ENCODE measurements around the gene DKK2. TPM values are rescaled to one million over a fixed set of nuclear protein-coding genes. Genes with fewer than 3 reads are reported as not detected.

Gene DKK2
- polyA plus RNA-seq, 2 of the 4 experiments (the other 2 are of a cell fraction): not detected

DNA sequence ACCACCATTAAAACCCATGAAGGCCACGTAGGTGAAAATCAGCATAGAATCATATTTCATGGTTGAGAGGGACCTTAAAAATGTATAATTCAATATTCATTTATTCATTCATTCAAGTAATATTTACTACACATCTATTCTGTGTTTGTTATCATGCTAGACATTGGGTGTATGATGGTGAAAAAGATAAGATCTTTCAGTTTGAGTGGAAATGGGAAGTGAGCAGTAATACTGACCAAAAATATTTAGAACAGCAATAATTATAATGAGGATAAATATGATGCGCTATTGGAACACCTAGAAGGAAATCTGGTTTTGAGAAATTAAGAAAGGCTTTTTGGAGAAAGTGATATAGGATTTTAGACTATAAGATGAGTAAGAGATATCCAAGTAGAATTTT, 28.0 kb downstream of the DKK2 start:
- WGBS (ENCODE audit: missing lambda C conversion rate): 52% methylated on average over 2 of the region's 2 CpGs
- DNase-seq (ENCODE audit: low read depth in 1 of 2, low spot score in 1 of 2) (no peak), FAIRE-seq (no peak), ATAC-seq (no peak)
- Histone ChIP-seq H3K4me2 (no peak overlapping the region), H3K4me3 (no peak overlapping the region), H3K9me3 (no peaks in the 10 kb centered on the region), H3K27ac (no peak overlapping the region), H3K4me1 (no peaks in the 10 kb centered on the region)
- ChIA-PET POLR2A (no interaction called here), CTCF (no interaction called here)
- no peak for TF ChIP-seq RARB (CRISPR knock-in tag; IDR thresholded peaks at IDR 0.05)

DNA sequence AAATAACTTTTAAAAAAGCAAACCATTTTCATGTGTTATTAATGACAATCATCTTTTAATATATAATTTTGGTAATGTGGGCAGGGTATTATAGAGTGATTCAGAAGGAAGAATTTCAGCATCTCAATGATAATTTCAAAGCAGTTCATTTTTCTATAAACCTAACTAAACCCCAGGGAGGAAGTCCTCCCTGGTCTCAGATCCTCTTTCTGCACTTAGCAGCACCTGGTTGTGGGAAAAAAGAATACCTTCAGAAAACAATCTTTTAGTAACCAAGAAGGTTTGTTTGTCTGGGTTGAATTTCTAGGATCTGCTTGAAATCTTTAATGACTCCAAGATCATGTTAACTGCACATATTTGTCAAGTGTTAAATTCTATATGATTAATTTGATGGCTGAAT, 29.9 kb downstream of the DKK2 start:
- no peak overlapping the region for H3K4me2 ChIP-seq
- ATAC-seq (no peak), FAIRE-seq (no peak), DNase-seq (ENCODE audit: low read depth in 1 of 2, low spot score in 1 of 2) (no peak)
- no peaks in the 10 kb centered on the region for H3K9me3 ChIP-seq
- no peak overlapping the region for H3K27ac ChIP-seq
- ChIA-PET POLR2A (no interaction called here), CTCF (no interaction called here)
- no peaks in the 10 kb centered on the region for H3K4me1 ChIP-seq
- TF ChIP-seq, protein P1, sequence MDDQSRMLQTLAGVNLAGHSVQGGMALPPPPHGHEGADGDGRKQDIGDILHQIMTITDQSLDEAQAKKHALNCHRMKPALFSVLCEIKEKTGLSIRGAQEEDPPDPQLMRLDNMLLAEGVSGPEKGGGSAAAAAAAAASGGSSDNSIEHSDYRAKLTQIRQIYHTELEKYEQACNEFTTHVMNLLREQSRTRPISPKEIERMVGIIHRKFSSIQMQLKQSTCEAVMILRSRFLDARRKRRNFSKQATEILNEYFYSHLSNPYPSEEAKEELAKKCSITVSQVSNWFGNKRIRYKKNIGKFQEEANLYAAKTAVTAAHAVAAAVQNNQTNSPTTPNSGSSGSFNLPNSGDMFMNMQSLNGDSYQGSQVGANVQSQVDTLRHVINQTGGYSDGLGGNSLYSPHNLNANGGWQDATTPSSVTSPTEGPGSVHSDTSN (IDR thresholded peaks at IDR 0.05): no peak
- H3K4me3 ChIP-seq: no peak overlapping the region

DNA sequence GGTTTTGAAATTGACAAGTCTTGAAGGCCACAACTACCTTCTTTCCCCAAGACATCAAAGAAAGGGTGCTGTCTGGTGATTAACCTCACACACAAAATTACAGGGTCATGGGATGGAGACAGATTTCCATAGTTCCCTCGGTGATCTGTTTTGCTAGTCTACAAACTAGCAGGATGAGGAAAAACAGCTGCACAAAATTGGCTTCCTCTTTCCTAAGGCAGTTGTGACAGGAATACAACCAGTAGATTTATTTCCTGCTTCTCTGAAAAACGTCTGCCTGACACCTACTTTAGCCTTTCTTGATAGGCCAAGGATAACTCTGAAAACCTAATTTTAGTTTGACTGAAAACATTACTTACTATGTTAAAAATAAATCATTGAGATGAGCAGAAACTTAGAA, 39.6 kb downstream of the DKK2 start:
- FAIRE-seq: no peak

DNA sequence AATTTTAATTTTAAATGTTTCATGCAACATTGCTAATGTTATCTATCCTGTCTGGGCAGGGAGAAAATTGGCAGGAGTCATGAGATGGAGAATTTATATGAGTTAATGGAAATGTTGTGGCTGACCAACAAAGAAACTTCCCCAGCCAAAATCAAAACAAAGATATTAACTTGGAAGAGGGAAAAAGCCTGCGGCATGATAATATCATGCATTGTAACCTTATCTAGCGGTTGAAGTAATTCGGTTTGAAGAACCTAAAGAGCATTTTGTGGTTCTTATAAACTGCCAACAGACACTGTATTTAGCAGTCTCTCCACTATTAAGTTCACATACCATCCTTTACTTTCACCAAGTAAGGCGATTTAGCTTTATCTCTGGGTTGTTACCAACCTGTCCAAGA, 42.3 kb downstream of the DKK2 start:
- CTCF ChIA-PET: no interaction called here
- no peak for ATAC-seq
- WGBS (ENCODE audit: missing lambda C conversion rate): 18% methylated on average over 4 of the region's 4 CpGs

More for the DNA sequence above, 39.6 kb downstream of the DKK2 start:
- 0% methylated on average over 2 of the region's 2 CpGs for WGBS (ENCODE audit: missing lambda C conversion rate)
- TF ChIP-seq EHMT2 (IDR thresholded peaks at IDR 0.05; ENCODE audit: low read depth): no peak
- no peaks in the 10 kb centered on the region for H3K4me1 ChIP-seq
- no peak overlapping the region for H3K4me2 ChIP-seq
- POLR2A ChIA-PET: no interaction called here
- ATAC-seq (no peak), DNase-seq (ENCODE audit: low read depth in 1 of 2, low spot score in 1 of 2) (no peak)
- no peak overlapping the region for H3K27ac ChIP-seq
- H3K9me3 ChIP-seq: no peaks in the 10 kb centered on the region
- H3K4me3 ChIP-seq: no peak overlapping the region
- CTCF ChIA-PET: no interaction called here

DNA sequence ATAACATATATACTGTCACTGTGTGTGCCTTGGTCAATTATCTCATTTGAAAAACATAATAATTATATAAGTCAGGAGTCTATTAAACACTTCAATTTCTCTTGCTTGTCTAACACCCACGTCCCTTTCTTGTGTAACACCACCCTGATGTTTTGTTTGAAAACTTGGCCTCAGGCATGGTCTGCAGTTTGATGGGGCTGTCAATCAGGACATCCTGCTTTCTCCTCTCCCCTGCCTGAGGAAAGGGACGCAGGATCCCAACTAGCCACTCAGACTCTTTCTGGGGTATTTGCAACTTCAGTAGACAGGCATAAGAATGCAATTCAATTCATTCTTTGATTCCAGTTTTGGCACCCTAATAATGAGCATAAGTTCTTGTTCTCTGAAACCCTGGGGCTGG, 48.8 kb downstream of the DKK2 start:
- Histone ChIP-seq H3K4me1 (no peaks in the 10 kb centered on the region), H3K27ac (no peak overlapping the region), H3K4me2 (no peak overlapping the region), H3K9me3 (no peaks in the 10 kb centered on the region), H3K4me3 (no peak overlapping the region)
- ChIA-PET CTCF (no interaction called here), POLR2A (no interaction called here)
- 12% methylated on average over 2 of the region's 2 CpGs for whole genome bisulfite sequencing (ENCODE audit: missing lambda C conversion rate)
- DNase-seq (ENCODE audit: low read depth in 1 of 2, low spot score in 1 of 2) (no peak), FAIRE-seq (no peak), ATAC-seq (no peak)
- no peak for TF ChIP-seq CHD4 (IDR thresholded peaks at IDR 0.05; ENCODE audit: borderline replicate concordance)
- TF ChIP-seq BHLHE40 (IDR thresholded peaks at IDR 0.05; ENCODE audit: low read depth, low read length): no peak
- TF ChIP-seq, protein P2, sequence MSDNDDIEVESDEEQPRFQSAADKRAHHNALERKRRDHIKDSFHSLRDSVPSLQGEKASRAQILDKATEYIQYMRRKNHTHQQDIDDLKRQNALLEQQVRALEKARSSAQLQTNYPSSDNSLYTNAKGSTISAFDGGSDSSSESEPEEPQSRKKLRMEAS (IDR thresholded peaks at IDR 0.05): no peak
- no peak for TF ChIP-seq TFCP2L1 (CRISPR knock-in tag; IDR thresholded peaks at IDR 0.05)
- TF ChIP-seq CBX2 (IDR thresholded peaks at IDR 0.05; ENCODE audit: borderline replicate concordance, low read depth): no peak
- TF ChIP-seq, protein P3, sequence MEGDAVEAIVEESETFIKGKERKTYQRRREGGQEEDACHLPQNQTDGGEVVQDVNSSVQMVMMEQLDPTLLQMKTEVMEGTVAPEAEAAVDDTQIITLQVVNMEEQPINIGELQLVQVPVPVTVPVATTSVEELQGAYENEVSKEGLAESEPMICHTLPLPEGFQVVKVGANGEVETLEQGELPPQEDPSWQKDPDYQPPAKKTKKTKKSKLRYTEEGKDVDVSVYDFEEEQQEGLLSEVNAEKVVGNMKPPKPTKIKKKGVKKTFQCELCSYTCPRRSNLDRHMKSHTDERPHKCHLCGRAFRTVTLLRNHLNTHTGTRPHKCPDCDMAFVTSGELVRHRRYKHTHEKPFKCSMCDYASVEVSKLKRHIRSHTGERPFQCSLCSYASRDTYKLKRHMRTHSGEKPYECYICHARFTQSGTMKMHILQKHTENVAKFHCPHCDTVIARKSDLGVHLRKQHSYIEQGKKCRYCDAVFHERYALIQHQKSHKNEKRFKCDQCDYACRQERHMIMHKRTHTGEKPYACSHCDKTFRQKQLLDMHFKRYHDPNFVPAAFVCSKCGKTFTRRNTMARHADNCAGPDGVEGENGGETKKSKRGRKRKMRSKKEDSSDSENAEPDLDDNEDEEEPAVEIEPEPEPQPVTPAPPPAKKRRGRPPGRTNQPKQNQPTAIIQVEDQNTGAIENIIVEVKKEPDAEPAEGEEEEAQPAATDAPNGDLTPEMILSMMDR (IDR thresholded peaks at IDR 0.05): no peak
- TF ChIP-seq POLR2AphosphoS2 (conservative IDR thresholded peaks at IDR 0.05; ENCODE audit: low read length): no peak
- TF ChIP-seq, protein P4, sequence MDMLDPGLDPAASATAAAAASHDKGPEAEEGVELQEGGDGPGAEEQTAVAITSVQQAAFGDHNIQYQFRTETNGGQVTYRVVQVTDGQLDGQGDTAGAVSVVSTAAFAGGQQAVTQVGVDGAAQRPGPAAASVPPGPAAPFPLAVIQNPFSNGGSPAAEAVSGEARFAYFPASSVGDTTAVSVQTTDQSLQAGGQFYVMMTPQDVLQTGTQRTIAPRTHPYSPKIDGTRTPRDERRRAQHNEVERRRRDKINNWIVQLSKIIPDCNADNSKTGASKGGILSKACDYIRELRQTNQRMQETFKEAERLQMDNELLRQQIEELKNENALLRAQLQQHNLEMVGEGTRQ (IDR thresholded peaks at IDR 0.05): no peak

More for the DNA sequence above, 42.3 kb downstream of the DKK2 start:
- TF ChIP-seq EP300 (IDR thresholded peaks at IDR 0.05) (no peak), GATA3 (IDR thresholded peaks at IDR 0.05; ENCODE audit: borderline replicate concordance) (no peak), EHMT2 (IDR thresholded peaks at IDR 0.05; ENCODE audit: low read depth) (no peak), JUNB (IDR thresholded peaks at IDR 0.05) (no peak)
- TF ChIP-seq, protein P5, sequence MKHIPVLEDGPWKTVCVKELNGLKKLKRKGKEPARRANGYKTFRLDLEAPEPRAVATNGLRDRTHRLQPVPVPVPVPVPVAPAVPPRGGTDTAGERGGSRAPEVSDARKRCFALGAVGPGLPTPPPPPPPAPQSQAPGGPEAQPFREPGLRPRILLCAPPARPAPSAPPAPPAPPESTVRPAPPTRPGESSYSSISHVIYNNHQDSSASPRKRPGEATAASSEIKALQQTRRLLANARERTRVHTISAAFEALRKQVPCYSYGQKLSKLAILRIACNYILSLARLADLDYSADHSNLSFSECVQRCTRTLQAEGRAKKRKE (CRISPR knock-in tag; IDR thresholded peaks at IDR 0.05; ENCODE audit: low read depth): no peak
- TF ChIP-seq, protein P6, sequence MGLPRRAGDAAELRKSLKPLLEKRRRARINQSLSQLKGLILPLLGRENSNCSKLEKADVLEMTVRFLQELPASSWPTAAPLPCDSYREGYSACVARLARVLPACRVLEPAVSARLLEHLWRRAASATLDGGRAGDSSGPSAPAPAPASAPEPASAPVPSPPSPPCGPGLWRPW (IDR thresholded peaks at IDR 0.05): no peak
- TF ChIP-seq, protein P7, sequence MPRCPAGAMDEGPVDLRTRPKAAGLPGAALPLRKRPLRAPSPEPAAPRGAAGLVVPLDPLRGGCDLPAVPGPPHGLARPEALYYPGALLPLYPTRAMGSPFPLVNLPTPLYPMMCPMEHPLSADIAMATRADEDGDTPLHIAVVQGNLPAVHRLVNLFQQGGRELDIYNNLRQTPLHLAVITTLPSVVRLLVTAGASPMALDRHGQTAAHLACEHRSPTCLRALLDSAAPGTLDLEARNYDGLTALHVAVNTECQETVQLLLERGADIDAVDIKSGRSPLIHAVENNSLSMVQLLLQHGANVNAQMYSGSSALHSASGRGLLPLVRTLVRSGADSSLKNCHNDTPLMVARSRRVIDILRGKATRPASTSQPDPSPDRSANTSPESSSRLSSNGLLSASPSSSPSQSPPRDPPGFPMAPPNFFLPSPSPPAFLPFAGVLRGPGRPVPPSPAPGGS (IDR thresholded peaks at IDR 0.05): no peak
- FAIRE-seq (no peak), DNase-seq (ENCODE audit: low read depth in 1 of 2, low spot score in 1 of 2) (no peak)
- POLR2A ChIA-PET: no interaction called here
- no peaks in the 10 kb centered on the region for H3K4me1 ChIP-seq
- no peak overlapping the region for H3K4me3 ChIP-seq
- H3K27ac ChIP-seq: no peak overlapping the region
- no peak overlapping the region for H3K4me2 ChIP-seq
- no peaks in the 10 kb centered on the region for H3K9me3 ChIP-seq

Measured in A549 (cell line).